Fibroblast of pulmonary artery (primary cell): ENCODE results near the gene ACBD6.
A peak's percentile ranks its signal among the peaks of the same experiment; 100 is the strongest.

ENCODE experiments used
- DNase-seq: peaks from one replicate; pipeline ENCODE4 v3.0.0-alpha.2; 2010; ENCODE audit warnings: low read depth
- H3K4me3 ChIP-seq: replicated peaks from 2 replicates; pipeline ENCODE4 v1.5.1; 2011; ENCODE audit warnings: low read depth, mild to moderate bottlenecking, control low read depth, low read length, moderate library complexity
- CTCF ChIP-seq: IDR thresholded peaks from 2 replicates; pipeline ENCODE4 v1.5.1; 2011; ENCODE audit warnings: mild to moderate bottlenecking, control low read depth, low read length, inconsistent platforms; ENCODE audit errors: missing control alignments

The ACBD6 gene

GRCh38 chr1:180249725-180250498 is 252.5 kb downstream of the ACBD6 start:
- no peak for TF ChIP-seq CTCF
- no peak for DNase-seq
- H3K4me3 ChIP-seq, result no peak overlapping the region

- TF ChIP-seq CTCF, result peak; percentile 0
- no peak for DNase-seq
- H3K4me3 ChIP-seq, result no peak overlapping the region
Observed at GRCh38 chr1:180248731-180249681, 253.4 kb downstream of the ACBD6 start.

GRCh38 chr1:180248176-180248575 is 254.2 kb downstream of the ACBD6 start:
- DNase-seq, result no peak
- no peak for TF ChIP-seq CTCF
- H3K4me3 ChIP-seq, result no peak overlapping the region

- DNase-seq, result no peak
- TF ChIP-seq CTCF, result no peak
- H3K4me3 ChIP-seq, result no peak overlapping the region
Observed at GRCh38 chr1:180247580-180247979, 254.8 kb downstream of the ACBD6 start.

GRCh38 chr1:180247061-180247460 is 255.3 kb downstream of the ACBD6 start:
- TF ChIP-seq CTCF, result no peak
- H3K4me3 ChIP-seq, result no peak overlapping the region
- no peak for DNase-seq

- H3K4me3 ChIP-seq, result no peak overlapping the region
- TF ChIP-seq CTCF, result no peak
- DNase-seq, result no peak
Observed at GRCh38 chr1:180246579-180246978, 255.8 kb downstream of the ACBD6 start.
